NCI-H510A (cell line): ENCODE measurements around the gene DUOXA2.

ENCODE experiments used
- DNase-seq: peaks from one replicate; lab custom pipeline; 2025; lab: John Stamatoyannopoulos, UW

DUOXA2 gene

GRCh38 chr15:45136378-45136764 is 22.2 kb downstream of the DUOXA2 start:
- DNase-seq = no peak

- DNase-seq = no peak
These were observed 23.6 kb downstream of the DUOXA2 start for GRCh38 chr15:45137703-45138102.

GRCh38 chr15:45138814-45139765 is 25.0 kb downstream of the DUOXA2 start:
- DNase-seq = no peak

GRCh38 chr15:45139770-45140169 is 25.6 kb downstream of the DUOXA2 start:
- no peak for DNase-seq

GRCh38 chr15:45140557-45141250 is 26.6 kb downstream of the DUOXA2 start:
- no peak for DNase-seq

GRCh38 chr15:45141386-45141785 is 27.3 kb downstream of the DUOXA2 start:
- no peak for DNase-seq

- no peak for DNase-seq
These were observed 28.9 kb downstream of the DUOXA2 start for GRCh38 chr15:45143056-45143455.

- no peak for DNase-seq
These were observed 29.8 kb downstream of the DUOXA2 start for GRCh38 chr15:45143946-45144345.

GRCh38 chr15:45144775-45145174 is 30.6 kb downstream of the DUOXA2 start:
- DNase-seq = no peak

- DNase-seq = no peak
These were observed 32.3 kb downstream of the DUOXA2 start for GRCh38 chr15:45146405-45146804.

- DNase-seq = no peak
These were observed 33.5 kb downstream of the DUOXA2 start for GRCh38 chr15:45147606-45148005.

- no peak for DNase-seq
These were observed 34.2 kb downstream of the DUOXA2 start for GRCh38 chr15:45148076-45149059.

- no peak for DNase-seq
These were observed 34.9 kb downstream of the DUOXA2 start for GRCh38 chr15:45149060-45149459.

- DNase-seq = no peak
These were observed 36.4 kb downstream of the DUOXA2 start for GRCh38 chr15:45150481-45150880.

- no peak for DNase-seq
These were observed 36.9 kb downstream of the DUOXA2 start for GRCh38 chr15:45150997-45151396.

- DNase-seq = no peak
These were observed 38.1 kb downstream of the DUOXA2 start for GRCh38 chr15:45151998-45152828.

- no peak for DNase-seq
These were observed 41.6 kb downstream of the DUOXA2 start for GRCh38 chr15:45155739-45156138.

- no peak for DNase-seq
These were observed 42.8 kb downstream of the DUOXA2 start for GRCh38 chr15:45156744-45157455.

GRCh38 chr15:45157974-45158373 is 43.8 kb downstream of the DUOXA2 start:
- DNase-seq = no peak

GRCh38 chr15:45161666-45162065 is 47.5 kb downstream of the DUOXA2 start:
- DNase-seq = no peak
